ENCODE data around the gene CIDEB. TPM values are rescaled to one million over a fixed set of nuclear protein-coding genes. Genes with fewer than 3 reads are reported as not detected.

CIDEB gene
- total and polyA plus RNA-seq, 2 of the 8 experiments (the other 6 are each of a cell fraction or from before 2014, with no cell fraction given) = 0.11 TPM; not detected in 1

GRCh38 chr14:24269368-24269767 is 38.4 kb downstream of the CIDEB start:
- Histone ChIP-seq H4K91ac (replicated peaks; ENCODE audit: insufficient read length, low read length) (no peak overlapping the region), H2AFZ (ENCODE audit: low read length) (no peak overlapping the region), H3K14ac (ENCODE audit: insufficient read length) (no peak overlapping the region), H3K4me3 (ENCODE audit: extremely low read depth in 1 of 4, insufficient read depth in 2 of 4, low read depth in 3 of 4, low read length in 4 of 4) (no peak overlapping the region), H2BK20ac (ENCODE audit: low read length) (no peak overlapping the region), H3K23me2 (ENCODE audit: low read depth, low read length) (peaks cover 5% of the 10 kb centered on the region), H4K20me1 (replicated peaks in 1 of 2; ENCODE audit: control insufficient read depth in 1 of 2, insufficient read depth in 2 of 2, low read length in 2 of 2) (peaks cover 0 to 2% of the 10 kb centered on the region in 2 experiments), H3K4me2 (ENCODE audit: insufficient read depth in 1 of 2, low read depth in 2 of 2, low read length in 2 of 2) (no peak overlapping the region), H3K27ac (ENCODE audit: low read depth, low read length) (no peak overlapping the region), H4K5ac (ENCODE audit: insufficient read length, low read depth, low read length) (no peak overlapping the region), H3K27me3 (replicated peaks in 1 of 4; ENCODE audit: control insufficient read depth in 3 of 4, extremely low read depth in 1 of 4, insufficient read depth in 3 of 4, low read length in 3 of 4) (no peaks in the 10 kb centered on the region; a peak in 1 of 7 replicates), H2BK12ac (ENCODE audit: low read depth, low read length) (no peak overlapping the region), H3K56ac (replicated peaks; ENCODE audit: insufficient read length, low read depth, low read length) (no peak overlapping the region), H3K4ac (replicated peaks; ENCODE audit: insufficient read length, low read depth, low read length) (no peak overlapping the region), H2BK5ac (ENCODE audit: low read depth, low read length) (no peak overlapping the region), H2BK120ac (replicated peaks; ENCODE audit: low read depth, low read length) (no peak overlapping the region), H3K4me1 (replicated peaks in 1 of 4; ENCODE audit: control insufficient read depth in 3 of 4, insufficient read depth in 4 of 4, low read length in 3 of 4) (peaks cover 0 to 4% (median 2%) of the 10 kb centered on the region in 4 experiments; a peak in 4 of 7 replicates), H3K18ac (ENCODE audit: extremely low read depth, low read length) (no peak overlapping the region), H4K8ac (ENCODE audit: extremely low read depth, insufficient read depth, low read length) (no peak overlapping the region), H2BK15ac (ENCODE audit: low read length) (no peak overlapping the region), H3K36me3 (ENCODE audit: control insufficient read depth in 2 of 4, insufficient read depth in 4 of 4, low read length in 3 of 4) (no peaks in the 10 kb centered on the region; a peak in 3 of 8 replicates), H3K9me3 (ENCODE audit: insufficient read depth in 2 of 2, low read depth in 1 of 2, low read length in 1 of 2) (no peaks in the 10 kb centered on the region), H3K79me1 (ENCODE audit: low read depth, low read length) (no peaks in the 10 kb centered on the region), H3K9ac (replicated peaks in 1 of 4; ENCODE audit: extremely low read depth in 1 of 4, low read depth in 3 of 4, low read length in 3 of 4) (no peak overlapping the region), H2AK5ac (ENCODE audit: low read depth, low read length) (no peak overlapping the region), H3K23ac (ENCODE audit: insufficient read length) (no peak overlapping the region), H3K79me2 (ENCODE audit: control insufficient read depth in 1 of 2, insufficient read depth in 2 of 2, low read length in 2 of 2) (no peaks in the 10 kb centered on the region)
- WGBS, 2 experiments (ENCODE audit: extremely low coverage in 1 of 2, insufficient coverage in 1 of 2, insufficient read length in 1 of 2, insufficient replicate concordance in 2 of 2, low coverage in 1 of 2, low lambda C conversion rate in 2 of 2, missing lambda C conversion rate in 1 of 2) = 81% methylated on average over 8 of the region's 8 CpGs; no CpG with 5 or more reads in 1 of the 2 experiments
- ChIA-PET POLR2A (ENCODE audit: partially characterized antibody) (interaction anchor here (0.9 to 3.8 kb wide), 7 partner anchors 11 to 81 kb away, joined by 3 to 26 read pairs (median 4); partner anchors contain the start of genes IPO4 and TINF2), CTCF (ENCODE audit: partially characterized antibody) (interaction anchor here (0.6 to 8.6 kb wide), 11 partner anchors 14 to 212 kb away, joined by 3 to 94 read pairs (median 22); partner anchors contain the start of genes CIDEB, DHRS1, GMPR2 and LTB4R2)
- no peak for TF ChIP-seq FOSL1 (IDR thresholded peaks at IDR 0.05; ENCODE audit: insufficient read depth, low read depth, low read length)
- no peak for TF ChIP-seq SIN3A (conservative IDR thresholded peaks at IDR 0.05 in 1 of 2, IDR thresholded peaks at IDR 0.05 in 1 of 2; ENCODE audit: low read depth in 1 of 2, low read length in 2 of 2)
- TF ChIP-seq POU5F1 (IDR thresholded peaks at IDR 0.05; ENCODE audit: low read depth, low read length) = no peak
- no peak for TF ChIP-seq MAX (IDR thresholded peaks at IDR 0.05)
- no peak for TF ChIP-seq MAFK (IDR thresholded peaks at IDR 0.05; ENCODE audit: low read depth, low read length)
- no peak for TF ChIP-seq BRCA1 (IDR thresholded peaks at IDR 0.05; ENCODE audit: low read depth, low read length)
- TF ChIP-seq PHF8 (conservative IDR thresholded peaks at IDR 0.05; ENCODE audit: low read depth, low read length) = no peak
- TF ChIP-seq EP300 (IDR thresholded peaks at IDR 0.05; ENCODE audit: borderline replicate concordance in 1 of 2, low read depth in 2 of 2, low read length in 2 of 2) = no peak
- no peak for DNase-seq (ENCODE audit: low read depth in 1 of 2, low spot score in 2 of 2)
- no peak for FAIRE-seq
